Esophagus squamous epithelium (tissue), 4 donors: ENCODE results near the gene PXYLP1.

Source experiments
- CTCF ChIP-seq, 6 experiments: fragments of 450-650 bp in 4 of 6; fragments of 200-600 bp in 2 of 6; sonication (generic) in 2 of 6; IDR thresholded peaks; one replicate each; pipeline ENCODE4 v1.5.1; 2016 to 2019; ENCODE audit warnings: antibody characterized with exemption in 6 of 6, mild to moderate bottlenecking in 4 of 6, moderate library complexity in 4 of 6
- POLR2A ChIP-seq, 4 donors: fragments of 450-650 bp; IDR thresholded peaks; one replicate each; pipeline ENCODE4 v1.6.1; 2017; ENCODE audit warnings: antibody characterized with exemption in 4 of 4, mild to moderate bottlenecking in 4 of 4, moderate library complexity in 3 of 4

- TF ChIP-seq CTCF (IDR thresholded peaks at IDR 0.05), result no peak
- no peak for TF ChIP-seq POLR2A (IDR thresholded peaks at IDR 0.05)
Measured at GRCh38 chr3:141223673-141224166, 7.9 kb upstream of the PXYLP1 start.
